Chondrocyte (in vitro differentiated cells): ENCODE data around the gene KLK14. TPM values are rescaled to one million over a fixed set of nuclear protein-coding genes. Genes with fewer than 3 reads are reported as not detected.

Source experiments
- DNase-seq: peaks from one replicate; pipeline ENCODE4 v3.0.0; 2021; ENCODE audit warnings: mixed read lengths, low spot score
- H3K27ac Mint-ChIP-seq: one replicate; pipeline ENCODE4 v1.8.0; 2021; ENCODE audit warnings: mild to moderate bottlenecking, moderate library complexity, mixed read lengths; ENCODE audit not compliant: unreplicated experiment
- H3K27me3 Mint-ChIP-seq: 2 replicates; pipeline ENCODE4 v1.8.0; 2021; ENCODE audit warnings: low read depth, mixed read lengths
- H3K36me3 Mint-ChIP-seq: 2 replicates; pipeline ENCODE4 v1.8.0; 2021; ENCODE audit warnings: low read depth, mixed read lengths
- H3K4me1 Mint-ChIP-seq: 2 replicates; pipeline ENCODE4 v1.8.0; 2021; ENCODE audit warnings: low read depth, mild to moderate bottlenecking, mixed read lengths
- H3K4me3 Mint-ChIP-seq: one replicate; pipeline ENCODE4 v1.8.0; 2021; ENCODE audit warnings: mild to moderate bottlenecking, moderate library complexity, mixed read lengths; ENCODE audit not compliant: unreplicated experiment
- H3K9me3 Mint-ChIP-seq: 2 replicates; pipeline ENCODE4 v1.8.0; 2021; ENCODE audit warnings: low read depth, mixed read lengths
- total RNA-seq: library from RNA; stranded (reverse); gene quantifications from 3 replicates; pipeline ENCODE4 v1.2.1, GENCODE V29; 2021
- TF ChIP-seq, protein P1 (sequence below): fragments of 200-600 bp; sonication (generic); IDR thresholded peaks from 2 replicates; pipeline ENCODE4 v1.5.0; 2021; ENCODE audit warnings: antibody characterized with exemption, mild to moderate bottlenecking, moderate library complexity

KLK14 gene
- total RNA-seq, 1 donor from 2014 or later = not detected

DNA sequence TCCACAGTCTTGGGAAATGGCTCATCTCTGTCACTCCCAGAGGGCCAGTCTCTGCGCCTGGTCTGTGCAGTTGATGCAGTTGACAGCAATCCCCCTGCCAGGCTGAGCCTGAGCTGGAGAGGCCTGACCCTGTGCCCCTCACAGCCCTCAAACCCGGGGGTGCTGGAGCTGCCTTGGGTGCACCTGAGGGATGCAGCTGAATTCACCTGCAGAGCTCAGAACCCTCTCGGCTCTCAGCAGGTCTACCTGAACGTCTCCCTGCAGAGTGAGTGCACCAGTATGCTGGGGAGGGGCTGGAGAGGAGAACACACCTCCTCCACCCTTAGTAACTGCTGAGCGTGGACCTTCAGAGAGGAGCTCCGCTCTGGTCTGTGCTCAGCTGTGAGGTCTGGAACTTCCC, 44.3 kb upstream of the KLK14 start:
- Mint-ChIP-seq H3K27me3 (no peaks in the 10 kb centered on the region), H3K9me3 (no peaks in the 10 kb centered on the region), H3K4me1 (no peaks in the 10 kb centered on the region), H3K4me3 (no peak overlapping the region), H3K36me3 (no peaks in the 10 kb centered on the region), H3K27ac (no peak overlapping the region)
- DNase-seq = peak; percentile 90
- TF ChIP-seq, protein P1, sequence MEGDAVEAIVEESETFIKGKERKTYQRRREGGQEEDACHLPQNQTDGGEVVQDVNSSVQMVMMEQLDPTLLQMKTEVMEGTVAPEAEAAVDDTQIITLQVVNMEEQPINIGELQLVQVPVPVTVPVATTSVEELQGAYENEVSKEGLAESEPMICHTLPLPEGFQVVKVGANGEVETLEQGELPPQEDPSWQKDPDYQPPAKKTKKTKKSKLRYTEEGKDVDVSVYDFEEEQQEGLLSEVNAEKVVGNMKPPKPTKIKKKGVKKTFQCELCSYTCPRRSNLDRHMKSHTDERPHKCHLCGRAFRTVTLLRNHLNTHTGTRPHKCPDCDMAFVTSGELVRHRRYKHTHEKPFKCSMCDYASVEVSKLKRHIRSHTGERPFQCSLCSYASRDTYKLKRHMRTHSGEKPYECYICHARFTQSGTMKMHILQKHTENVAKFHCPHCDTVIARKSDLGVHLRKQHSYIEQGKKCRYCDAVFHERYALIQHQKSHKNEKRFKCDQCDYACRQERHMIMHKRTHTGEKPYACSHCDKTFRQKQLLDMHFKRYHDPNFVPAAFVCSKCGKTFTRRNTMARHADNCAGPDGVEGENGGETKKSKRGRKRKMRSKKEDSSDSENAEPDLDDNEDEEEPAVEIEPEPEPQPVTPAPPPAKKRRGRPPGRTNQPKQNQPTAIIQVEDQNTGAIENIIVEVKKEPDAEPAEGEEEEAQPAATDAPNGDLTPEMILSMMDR = no peak

DNA sequence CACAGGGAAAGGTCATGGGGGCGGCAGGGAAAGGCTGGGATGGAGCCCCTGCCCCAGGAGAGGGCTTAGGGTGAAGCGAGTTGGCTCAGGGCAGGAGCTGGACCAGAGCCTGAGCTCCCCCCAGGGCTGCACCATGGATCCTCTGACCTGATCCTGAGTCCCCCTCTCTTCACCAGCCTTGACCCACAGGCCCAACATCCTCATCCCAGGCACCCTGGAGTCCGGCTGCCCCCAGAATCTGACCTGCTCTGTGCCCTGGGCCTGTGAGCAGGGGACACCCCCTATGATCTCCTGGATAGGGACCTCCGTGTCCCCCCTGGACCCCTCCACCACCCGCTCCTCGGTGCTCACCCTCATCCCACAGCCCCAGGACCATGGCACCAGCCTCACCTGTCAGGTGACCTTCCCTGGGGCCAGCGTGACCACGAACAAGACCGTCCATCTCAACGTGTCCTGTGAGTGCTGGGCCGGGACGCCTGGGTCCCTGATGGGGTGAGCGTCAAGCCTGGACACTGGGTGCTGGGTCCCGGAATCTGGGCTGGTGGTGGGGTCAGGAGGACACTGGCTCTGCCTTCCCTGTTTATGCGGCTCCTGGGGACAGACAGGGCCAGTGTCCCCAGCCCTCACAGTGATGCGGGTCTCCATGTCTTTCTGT, 42.9 kb upstream of the KLK14 start:
- Mint-ChIP-seq H3K4me1 (no peaks in the 10 kb centered on the region), H3K36me3 (no peaks in the 10 kb centered on the region), H3K4me3 (no peak overlapping the region), H3K27ac (no peak overlapping the region), H3K9me3 (no peaks in the 10 kb centered on the region), H3K27me3 (no peaks in the 10 kb centered on the region)
- TF ChIP-seq, protein P1 = no peak
- peak; percentile 92 for DNase-seq

GRCh38 chr19:51124729-51125128, 42.0 kb upstream of the KLK14 start, which contains the start of gene SIGLEC9:
TSS of gene SIGLEC9 (plus strand) at chr19:51124906. CDS start at chr19:51124975, 69 bp downstream.
- H3K27me3 Mint-ChIP-seq = no peaks in the 10 kb centered on the region
- TF ChIP-seq, protein P1 = no peak
- no peak within 1 kb of the TSS for H3K27ac Mint-ChIP-seq
- no peaks in the 10 kb centered on the region for H3K36me3 Mint-ChIP-seq
- H3K4me1 Mint-ChIP-seq = no peaks in the 10 kb centered on the region
- H3K4me3 Mint-ChIP-seq = no peak within 1 kb of the TSS
- H3K9me3 Mint-ChIP-seq = no peaks in the 10 kb centered on the region
- peak; percentile 79 for DNase-seq

DNA sequence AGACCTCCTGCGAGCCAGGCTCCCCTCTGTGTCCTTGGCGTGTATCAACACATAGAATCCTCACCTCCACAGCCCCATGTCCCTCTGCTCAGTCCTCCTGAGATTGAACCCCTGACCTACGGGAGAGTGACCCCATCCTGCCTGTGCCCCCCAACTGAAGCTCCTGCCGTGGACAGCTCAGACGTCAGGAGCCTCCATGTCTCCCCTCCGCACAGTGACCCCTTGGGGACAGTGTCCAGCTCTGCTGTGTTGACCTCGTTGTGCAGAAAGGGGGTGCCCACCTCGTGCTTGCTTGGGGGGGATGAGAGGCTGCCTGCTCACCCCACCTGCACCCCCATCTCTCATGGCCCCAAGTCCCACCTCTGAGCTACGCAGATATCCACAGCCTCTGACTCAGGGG, 41.5 kb upstream of the KLK14 start:
- no peaks in the 10 kb centered on the region for H3K9me3 Mint-ChIP-seq

GRCh38 chr19:51123802-51124201, 41.1 kb upstream of the KLK14 start:
- peak; percentile 81 for DNase-seq
- no peaks in the 10 kb centered on the region for H3K9me3 Mint-ChIP-seq
- TF ChIP-seq, protein P1 = no peak
- H3K4me1 Mint-ChIP-seq = no peaks in the 10 kb centered on the region
- H3K36me3 Mint-ChIP-seq = no peaks in the 10 kb centered on the region
- H3K4me3 Mint-ChIP-seq = no peak overlapping the region
- H3K27ac Mint-ChIP-seq = no peak overlapping the region
- peaks cover 4% of the 10 kb centered on the region for H3K27me3 Mint-ChIP-seq

More for the DNA sequence above, 41.5 kb upstream of the KLK14 start:
- DNase-seq = peak; percentile 59
- no peak overlapping the region for H3K4me3 Mint-ChIP-seq
- no peak overlapping the region for H3K27ac Mint-ChIP-seq
- TF ChIP-seq, protein P1 = no peak
- no peaks in the 10 kb centered on the region for H3K4me1 Mint-ChIP-seq
- no peaks in the 10 kb centered on the region for H3K36me3 Mint-ChIP-seq
- peaks cover under 1% of the 10 kb centered on the region for H3K27me3 Mint-ChIP-seq
